Stimulated activated CD4-positive, alpha-beta T cell treated with anti-CD3 and anti-CD28 coated beads, Interleukin-2, amount 100 ng/mL, for 24 hours (primary cell): Measurements from ENCODE around the gene NEK7.
"Not testable (repeated sequence)": the region's sequence is repeated elsewhere in the genome, so short reads cannot be mapped to it uniquely, and the experiment has no call there.

Experiments
- DNase-seq, 2 donors: peaks; one replicate each; pipeline ENCODE4 v3.0.0-alpha.2; 2020

Gene NEK7

GRCh38 chr1:198174297-198174696 lies 17.5 kb downstream of the NEK7 start:
- no peak for DNase-seq

GRCh38 chr1:198175423-198176170 lies 18.8 kb downstream of the NEK7 start:
- DNase-seq = no peak

- DNase-seq = no peak
These were observed 19.4 kb downstream of the NEK7 start for GRCh38 chr1:198176179-198176578.

- no peak for DNase-seq
These were observed 20.7 kb downstream of the NEK7 start for GRCh38 chr1:198177546-198177945.

- DNase-seq = no peak
These were observed 21.8 kb downstream of the NEK7 start for GRCh38 chr1:198178615-198179014.

- no peak for DNase-seq
These were observed 22.8 kb downstream of the NEK7 start for GRCh38 chr1:198179556-198179981.

- no peak for DNase-seq
These were observed 26.8 kb downstream of the NEK7 start for GRCh38 chr1:198183605-198184004.

- DNase-seq = no peak
These were observed 27.7 kb downstream of the NEK7 start for GRCh38 chr1:198184516-198184915.

- DNase-seq = no peak
These were observed 28.3 kb downstream of the NEK7 start for GRCh38 chr1:198185146-198185545.

GRCh38 chr1:198185759-198186158 lies 29.0 kb downstream of the NEK7 start:
- no peak for DNase-seq

- DNase-seq = no peak
These were observed 30.2 kb downstream of the NEK7 start for GRCh38 chr1:198186916-198187580.

GRCh38 chr1:198187973-198188588 lies 31.3 kb downstream of the NEK7 start:
- no peak for DNase-seq

GRCh38 chr1:198191117-198191516 lies 34.3 kb downstream of the NEK7 start:
- no peak for DNase-seq

GRCh38 chr1:198193871-198194270 lies 37.1 kb downstream of the NEK7 start:
- not testable (repeated sequence) for DNase-seq

GRCh38 chr1:198196630-198197029 lies 39.8 kb downstream of the NEK7 start:
- no peak for DNase-seq

- no peak for DNase-seq
These were observed 40.5 kb downstream of the NEK7 start for GRCh38 chr1:198197285-198197684.

GRCh38 chr1:198199105-198199504 lies 42.3 kb downstream of the NEK7 start:
- DNase-seq = no peak

- DNase-seq = peak; percentile 32 to 52
These were observed 45.4 kb downstream of the NEK7 start for GRCh38 chr1:198201956-198202784.

- no peak for DNase-seq
These were observed 46.6 kb downstream of the NEK7 start for GRCh38 chr1:198203434-198203833.

GRCh38 chr1:198205016-198205684 lies 48.4 kb downstream of the NEK7 start:
- DNase-seq = no peak

- no peak for DNase-seq
These were observed 49.5 kb downstream of the NEK7 start for GRCh38 chr1:198206292-198206691.

GRCh38 chr1:198211696-198212095 lies 54.9 kb downstream of the NEK7 start:
- DNase-seq = no peak

GRCh38 chr1:198212126-198212525 lies 55.3 kb downstream of the NEK7 start:
- DNase-seq = no peak
